ENCODE results near the gene KAZN.

DNA sequence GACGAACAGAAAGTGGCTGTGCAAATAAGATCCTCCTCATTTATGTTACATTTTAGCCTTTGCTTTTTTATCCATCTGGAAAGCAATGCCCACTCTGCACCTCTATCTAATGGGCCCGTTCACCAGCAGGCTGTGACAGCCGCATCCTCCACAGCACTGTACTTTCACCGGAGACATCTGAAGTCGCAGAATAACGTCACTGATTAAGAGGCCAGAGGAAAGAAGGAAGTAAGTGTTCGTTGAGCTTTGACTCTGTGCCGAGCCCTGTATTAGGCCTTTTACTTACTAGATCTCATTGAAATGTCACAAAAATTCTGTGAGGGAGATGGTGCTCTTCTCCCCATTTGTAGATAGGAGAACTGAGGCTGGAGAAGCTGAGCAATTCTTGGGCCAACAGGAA, 62.3 kb downstream of the KAZN start:
- TF ChIP-seq, protein P1, sequence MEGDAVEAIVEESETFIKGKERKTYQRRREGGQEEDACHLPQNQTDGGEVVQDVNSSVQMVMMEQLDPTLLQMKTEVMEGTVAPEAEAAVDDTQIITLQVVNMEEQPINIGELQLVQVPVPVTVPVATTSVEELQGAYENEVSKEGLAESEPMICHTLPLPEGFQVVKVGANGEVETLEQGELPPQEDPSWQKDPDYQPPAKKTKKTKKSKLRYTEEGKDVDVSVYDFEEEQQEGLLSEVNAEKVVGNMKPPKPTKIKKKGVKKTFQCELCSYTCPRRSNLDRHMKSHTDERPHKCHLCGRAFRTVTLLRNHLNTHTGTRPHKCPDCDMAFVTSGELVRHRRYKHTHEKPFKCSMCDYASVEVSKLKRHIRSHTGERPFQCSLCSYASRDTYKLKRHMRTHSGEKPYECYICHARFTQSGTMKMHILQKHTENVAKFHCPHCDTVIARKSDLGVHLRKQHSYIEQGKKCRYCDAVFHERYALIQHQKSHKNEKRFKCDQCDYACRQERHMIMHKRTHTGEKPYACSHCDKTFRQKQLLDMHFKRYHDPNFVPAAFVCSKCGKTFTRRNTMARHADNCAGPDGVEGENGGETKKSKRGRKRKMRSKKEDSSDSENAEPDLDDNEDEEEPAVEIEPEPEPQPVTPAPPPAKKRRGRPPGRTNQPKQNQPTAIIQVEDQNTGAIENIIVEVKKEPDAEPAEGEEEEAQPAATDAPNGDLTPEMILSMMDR (IDR thresholded peaks at IDR 0.05), result no peak
- TF ChIP-seq POLR2A (IDR thresholded peaks at IDR 0.05), result no peak

All from testis (tissue), 2 donors.